Measurements from ENCODE around the gene RND1. TPM values are rescaled to one million over a fixed set of nuclear protein-coding genes. Genes with fewer than 3 reads are reported as not detected.
"Not testable (repeated sequence)": the region's sequence is repeated elsewhere in the genome, so short reads cannot be mapped to it uniquely, and the experiment has no call there.

RND1 gene
- total RNA-seq, 3 donors from 2014 or later, result 1.1 to 3.5 (median 2.4) TPM

DNA sequence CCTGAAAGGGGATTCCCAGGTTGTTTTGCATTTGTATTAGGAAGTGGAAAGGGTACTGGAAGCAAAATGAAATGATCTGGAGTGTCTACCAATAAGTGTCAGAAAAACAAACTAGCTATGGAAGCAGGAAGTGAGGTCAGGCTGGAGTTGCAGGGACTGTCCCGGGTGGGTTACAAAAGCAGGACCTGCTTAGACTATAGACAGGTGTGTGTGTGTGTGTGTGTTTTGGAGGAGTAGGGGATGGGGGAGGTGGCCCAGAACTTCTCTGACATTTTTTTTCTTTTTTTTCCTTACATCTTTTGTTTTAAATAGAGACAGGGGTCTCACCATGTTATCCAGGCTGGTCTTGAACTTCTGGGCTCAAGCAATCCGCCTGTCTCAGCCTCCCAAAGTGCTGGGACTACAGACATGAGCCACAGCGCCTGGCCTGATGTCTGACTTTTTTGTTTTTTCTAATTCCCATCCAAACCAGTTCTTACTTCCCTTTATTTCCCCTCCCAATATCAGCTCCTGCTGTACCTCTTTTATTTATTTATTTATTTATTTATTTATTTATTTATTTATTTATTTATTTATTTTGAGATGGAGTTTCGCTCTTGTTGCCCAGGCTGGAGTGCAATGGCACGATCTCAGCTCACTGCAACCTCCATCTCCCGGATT lies 512 bp upstream of the RND1 start:
- H3K36me3 ChIP-seq (ENCODE audit: low read depth), result no peaks in the 10 kb centered on the region
- TF ChIP-seq, protein P1, sequence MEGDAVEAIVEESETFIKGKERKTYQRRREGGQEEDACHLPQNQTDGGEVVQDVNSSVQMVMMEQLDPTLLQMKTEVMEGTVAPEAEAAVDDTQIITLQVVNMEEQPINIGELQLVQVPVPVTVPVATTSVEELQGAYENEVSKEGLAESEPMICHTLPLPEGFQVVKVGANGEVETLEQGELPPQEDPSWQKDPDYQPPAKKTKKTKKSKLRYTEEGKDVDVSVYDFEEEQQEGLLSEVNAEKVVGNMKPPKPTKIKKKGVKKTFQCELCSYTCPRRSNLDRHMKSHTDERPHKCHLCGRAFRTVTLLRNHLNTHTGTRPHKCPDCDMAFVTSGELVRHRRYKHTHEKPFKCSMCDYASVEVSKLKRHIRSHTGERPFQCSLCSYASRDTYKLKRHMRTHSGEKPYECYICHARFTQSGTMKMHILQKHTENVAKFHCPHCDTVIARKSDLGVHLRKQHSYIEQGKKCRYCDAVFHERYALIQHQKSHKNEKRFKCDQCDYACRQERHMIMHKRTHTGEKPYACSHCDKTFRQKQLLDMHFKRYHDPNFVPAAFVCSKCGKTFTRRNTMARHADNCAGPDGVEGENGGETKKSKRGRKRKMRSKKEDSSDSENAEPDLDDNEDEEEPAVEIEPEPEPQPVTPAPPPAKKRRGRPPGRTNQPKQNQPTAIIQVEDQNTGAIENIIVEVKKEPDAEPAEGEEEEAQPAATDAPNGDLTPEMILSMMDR (IDR thresholded peaks at IDR 0.05), result no peak
- intact Hi-C loops (cut with DNase I, micrococcal nuclease), result no loop called here
- no peaks in the 10 kb centered on the region for H3K9me3 ChIP-seq
- peak; percentile 34 for ATAC-seq
- H3K4me1 ChIP-seq (ENCODE audit: low read depth), result peaks cover 14% of the 10 kb centered on the region
- no peak for DNase-seq
- peak overlapping the region; percentile 7 for H3K4me3 ChIP-seq

DNA sequence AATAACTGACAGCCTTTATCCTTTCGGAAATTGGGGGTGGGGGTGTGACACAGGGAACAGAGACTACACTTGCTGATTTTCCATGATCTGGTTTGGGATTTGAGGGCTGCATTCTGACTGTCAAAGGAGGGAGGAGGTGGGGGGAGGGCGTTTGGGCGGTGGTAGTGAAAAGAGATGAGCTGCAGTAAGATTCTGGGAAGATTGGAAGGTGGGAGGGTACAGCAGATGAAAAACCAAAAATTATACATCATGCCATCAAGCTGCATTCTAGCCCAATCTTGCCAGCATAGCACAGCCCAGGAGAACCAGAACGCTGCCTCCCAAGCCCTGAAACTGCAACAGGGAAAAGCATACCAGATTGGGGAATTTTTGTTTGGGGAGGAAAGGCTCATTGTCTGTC lies 2.4 kb downstream of the RND1 start:
- TF ChIP-seq, protein P1 (IDR thresholded peaks at IDR 0.05), result no peak
- Histone ChIP-seq H3K4me1 (ENCODE audit: low read depth) (peaks cover 14% of the 10 kb centered on the region), H3K9me3 (no peaks in the 10 kb centered on the region), H3K36me3 (ENCODE audit: low read depth) (no peaks in the 10 kb centered on the region), H3K4me3 (no peak overlapping the region)
- DNase-seq, result no peak
- ATAC-seq, result no peak
- intact Hi-C loops (cut with DNase I, micrococcal nuclease), result no loop called here

GRCh38 chr12:48862760-48863159 lies 2.9 kb downstream of the RND1 start:
- Histone ChIP-seq H3K4me3 (no peak overlapping the region), H3K9me3 (no peaks in the 10 kb centered on the region), H3K4me1 (ENCODE audit: low read depth) (peaks cover 14% of the 10 kb centered on the region), H3K36me3 (ENCODE audit: low read depth) (no peaks in the 10 kb centered on the region)
- ATAC-seq (no peak), DNase-seq (no peak)
- TF ChIP-seq, protein P1 (IDR thresholded peaks at IDR 0.05), result no peak
- intact Hi-C loops (cut with DNase I, micrococcal nuclease), result no loop called here

GRCh38 chr12:48861111-48861510 lies 4.6 kb downstream of the RND1 start:
- intact Hi-C loops (cut with DNase I, micrococcal nuclease), result no loop called here
- Histone ChIP-seq H3K4me1 (ENCODE audit: low read depth) (peaks cover 10% of the 10 kb centered on the region), H3K4me3 (no peak overlapping the region), H3K36me3 (ENCODE audit: low read depth) (no peaks in the 10 kb centered on the region), H3K9me3 (no peaks in the 10 kb centered on the region)
- ATAC-seq (no peak), DNase-seq (no peak)
- TF ChIP-seq, protein P1 (IDR thresholded peaks at IDR 0.05), result no peak

DNA sequence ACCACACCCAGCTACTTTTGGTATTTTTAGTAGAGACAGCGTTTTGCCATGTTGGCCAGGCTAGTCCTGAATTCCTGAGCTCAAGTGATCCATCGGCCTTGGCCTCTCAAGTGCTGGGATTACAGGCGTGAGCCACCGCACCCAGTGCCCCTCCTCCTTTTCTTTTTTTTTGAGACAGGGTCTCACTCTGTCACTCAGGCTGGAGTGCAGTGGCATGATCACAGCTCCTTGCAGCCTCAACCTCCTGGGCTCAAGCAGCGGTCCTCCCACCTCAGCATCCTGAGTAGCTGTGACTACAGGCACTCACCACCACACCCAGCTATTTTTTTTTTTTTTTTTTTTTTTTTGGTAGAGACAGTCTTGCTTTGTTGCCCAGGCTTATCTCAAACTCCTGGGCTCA lies 5.4 kb downstream of the RND1 start:
- DNase-seq; ATAC-seq; H3K36me3 ChIP-seq (ENCODE audit: low read depth); H3K4me1 ChIP-seq (ENCODE audit: low read depth); intact Hi-C loops (cut with DNase I, micrococcal nuclease); H3K9me3 ChIP-seq; H3K4me3 ChIP-seq: not testable (repeated sequence)

- DNase-seq (no peak), ATAC-seq (no peak)
- TF ChIP-seq, protein P1 (IDR thresholded peaks at IDR 0.05), result no peak
- Histone ChIP-seq H3K4me1 (ENCODE audit: low read depth) (peaks cover 2% of the 10 kb centered on the region), H3K9me3 (no peaks in the 10 kb centered on the region), H3K4me3 (no peak overlapping the region), H3K36me3 (ENCODE audit: low read depth) (no peaks in the 10 kb centered on the region)
- intact Hi-C loops (cut with DNase I, micrococcal nuclease), result loop anchor here in 1 of 2 donors (5.0 kb wide), 1 partner anchor 33 kb away; no protein-coding TSS in a partner anchor
Observed at GRCh38 chr12:48859607-48860006, 6.1 kb downstream of the RND1 start.

Measured in mucosa of descending colon (tissue), 3 donors.